NCI-H2107 treated with DMSO at 0.1 percent for 48 hours (cell line): Measurements from ENCODE around the gene IFITM1.
"Not testable (repeated sequence)": the region's sequence is repeated elsewhere in the genome, so short reads cannot be mapped to it uniquely, and the experiment has no call there.

Source experiments
- DNase-seq: peaks from one replicate; lab custom pipeline; 2025; ENCODE audit not compliant: unreplicated experiment; lab: John Stamatoyannopoulos, UW

The IFITM1 gene

GRCh38 chr11:313787-314553 lies at the start of gene IFITM1:
Gene IFITM1, plus strand, starts transcription at chr11:314040. Its CDS starts 131 bp downstream, at chr11:314171.
- DNase-seq, result peak; percentile 8

GRCh38 chr11:266676-267439 lies 47.0 kb upstream of the IFITM1 start:
- no peak for DNase-seq

GRCh38 chr11:267491-267994 lies 46.3 kb upstream of the IFITM1 start:
- DNase-seq, result no peak

GRCh38 chr11:268716-269145 lies 45.1 kb upstream of the IFITM1 start:
- DNase-seq, result not testable (repeated sequence)

GRCh38 chr11:269146-269890 lies 44.5 kb upstream of the IFITM1 start:
- DNase-seq, result no peak

- no peak for DNase-seq
Measured at GRCh38 chr11:270451-271318, 43.2 kb upstream of the IFITM1 start.

- DNase-seq, result no peak
Measured at GRCh38 chr11:271319-271715, 42.5 kb upstream of the IFITM1 start.

GRCh38 chr11:272195-272930 lies 41.5 kb upstream of the IFITM1 start:
- no peak for DNase-seq

- no peak for DNase-seq
Measured at GRCh38 chr11:272931-273198, 41.0 kb upstream of the IFITM1 start.

GRCh38 chr11:276219-276618 lies 37.6 kb upstream of the IFITM1 start:
- DNase-seq, result no peak

- no peak for DNase-seq
Measured at GRCh38 chr11:278001-278951, 35.6 kb upstream of the IFITM1 start, which contains the start of gene NLRP6. Gene NLRP6, plus strand, starts transcription at chr11:278407. Its CDS starts 163 bp downstream, at chr11:278570.

- DNase-seq, result no peak
Measured at GRCh38 chr11:279040-279965, 34.5 kb upstream of the IFITM1 start.

- DNase-seq, result no peak
Measured at GRCh38 chr11:279966-280705, 33.7 kb upstream of the IFITM1 start.

GRCh38 chr11:280706-281485 lies 32.9 kb upstream of the IFITM1 start:
- no peak for DNase-seq

- no peak for DNase-seq
Measured at GRCh38 chr11:281486-282161, 32.2 kb upstream of the IFITM1 start.

GRCh38 chr11:282171-282570 lies 31.7 kb upstream of the IFITM1 start:
- DNase-seq, result no peak
